Osteoblast (primary cell): ENCODE results near the gene ABLIM1. TPM values are rescaled to one million over a fixed set of nuclear protein-coding genes. Genes with fewer than 3 reads are reported as not detected.

Source experiments
- DNase-seq: peaks from one replicate; pipeline ENCODE4 v3.0.0; 2011; ENCODE audit warnings: low spot score, mixed read lengths; ENCODE audit not compliant: insufficient read length; ENCODE audit errors: missing footprints
- H2AFZ ChIP-seq: 2 replicates; pipeline ENCODE4 v1.6.0; 2011; ENCODE audit warnings: mild to moderate bottlenecking, low read length
- H3K27ac ChIP-seq: 2 replicates; pipeline ENCODE4 v1.5.1; 2011; ENCODE audit warnings: mild to moderate bottlenecking, low read depth, low read length, moderate library complexity
- H3K27me3 ChIP-seq: 2 replicates; pipeline ENCODE4 v1.6.0; 2012; ENCODE audit warnings: mild to moderate bottlenecking, control low read depth, inconsistent platforms, low read length, moderate library complexity; ENCODE audit not compliant: insufficient read depth
- H3K36me3 ChIP-seq: 2 replicates; pipeline ENCODE4 v1.5.1; 2011; ENCODE audit warnings: mild to moderate bottlenecking, low read length, control low read depth, moderate library complexity; ENCODE audit not compliant: insufficient read depth
- H3K4me1 ChIP-seq: 2 replicates; pipeline ENCODE4 v1.5.1; 2011; ENCODE audit warnings: mild to moderate bottlenecking, low read length, control low read depth, moderate library complexity; ENCODE audit not compliant: insufficient read depth
- H3K4me2 ChIP-seq: 2 replicates; pipeline ENCODE4 v1.6.0; 2011; ENCODE audit warnings: mild to moderate bottlenecking, low read length; ENCODE audit not compliant: insufficient read depth
- H3K4me3 ChIP-seq: fragments of 200-600 bp; sonication (generic); 3 replicates; pipeline ENCODE4 v1.5.1; 2012; ENCODE audit warnings: mild to moderate bottlenecking, low read length, inconsistent platforms; ENCODE audit not compliant: insufficient read depth
- H3K79me2 ChIP-seq: 2 replicates; pipeline ENCODE4 v1.6.0; 2012; ENCODE audit warnings: mild to moderate bottlenecking, low read length, control low read depth, inconsistent platforms; ENCODE audit not compliant: insufficient read depth
- H3K9me3 ChIP-seq: 2 replicates; pipeline ENCODE4 v1.5.1; 2011; ENCODE audit warnings: low read depth, low read length, control low read depth
- H4K20me1 ChIP-seq: 2 replicates; pipeline ENCODE4 v1.6.0; 2012; ENCODE audit warnings: mild to moderate bottlenecking, low read length, control low read depth; ENCODE audit not compliant: insufficient read depth
- total RNA-seq: library from RNA; depleted of rRNA; stranded (reverse); fragments of >200 nt; gene quantifications from 2 replicates; pipeline ENCODE4 v1.2.3, GENCODE V29; 2012
- TF ChIP-seq, protein P1 (sequence below): IDR thresholded peaks from 2 replicates; pipeline ENCODE4 v1.5.1; 2011; ENCODE audit warnings: mild to moderate bottlenecking, low read depth, low read length, moderate library complexity; ENCODE audit errors: extremely low read depth

ABLIM1 gene
- total RNA-seq, 1 donor: 11.2 TPM

DNA sequence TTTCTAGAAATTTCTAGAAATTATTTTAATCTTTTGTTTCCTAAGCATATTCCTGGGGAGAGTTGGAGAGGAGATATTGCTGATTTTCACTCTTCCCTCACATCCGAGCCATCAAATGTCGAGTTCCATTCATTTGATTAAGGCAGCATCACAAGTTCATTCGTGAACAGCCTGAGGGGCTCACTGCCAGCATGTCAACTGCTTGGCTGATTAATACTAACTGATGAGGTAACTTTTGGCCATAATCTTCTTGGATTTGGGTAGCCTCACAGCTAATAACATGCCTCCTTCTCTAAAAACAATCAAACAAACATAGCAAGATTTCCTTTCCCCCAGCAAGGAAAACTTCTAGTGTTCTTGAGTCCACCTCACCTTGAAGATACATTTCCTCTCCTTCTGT lies 166.7 kb downstream of the ABLIM1 start:
- Histone ChIP-seq H3K4me2 (no peak overlapping the region), H2AFZ (no peak overlapping the region), H3K27me3 (no peaks in the 10 kb centered on the region), H3K27ac (no peak overlapping the region), H3K36me3 (no peaks in the 10 kb centered on the region), H3K4me1 (no peaks in the 10 kb centered on the region), H4K20me1 (no peaks in the 10 kb centered on the region), H3K79me2 (no peaks in the 10 kb centered on the region), H3K4me3 (no peak overlapping the region), H3K9me3 (no peaks in the 10 kb centered on the region)
- TF ChIP-seq, protein P1, sequence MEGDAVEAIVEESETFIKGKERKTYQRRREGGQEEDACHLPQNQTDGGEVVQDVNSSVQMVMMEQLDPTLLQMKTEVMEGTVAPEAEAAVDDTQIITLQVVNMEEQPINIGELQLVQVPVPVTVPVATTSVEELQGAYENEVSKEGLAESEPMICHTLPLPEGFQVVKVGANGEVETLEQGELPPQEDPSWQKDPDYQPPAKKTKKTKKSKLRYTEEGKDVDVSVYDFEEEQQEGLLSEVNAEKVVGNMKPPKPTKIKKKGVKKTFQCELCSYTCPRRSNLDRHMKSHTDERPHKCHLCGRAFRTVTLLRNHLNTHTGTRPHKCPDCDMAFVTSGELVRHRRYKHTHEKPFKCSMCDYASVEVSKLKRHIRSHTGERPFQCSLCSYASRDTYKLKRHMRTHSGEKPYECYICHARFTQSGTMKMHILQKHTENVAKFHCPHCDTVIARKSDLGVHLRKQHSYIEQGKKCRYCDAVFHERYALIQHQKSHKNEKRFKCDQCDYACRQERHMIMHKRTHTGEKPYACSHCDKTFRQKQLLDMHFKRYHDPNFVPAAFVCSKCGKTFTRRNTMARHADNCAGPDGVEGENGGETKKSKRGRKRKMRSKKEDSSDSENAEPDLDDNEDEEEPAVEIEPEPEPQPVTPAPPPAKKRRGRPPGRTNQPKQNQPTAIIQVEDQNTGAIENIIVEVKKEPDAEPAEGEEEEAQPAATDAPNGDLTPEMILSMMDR: no peak
- DNase-seq: no peak

DNA sequence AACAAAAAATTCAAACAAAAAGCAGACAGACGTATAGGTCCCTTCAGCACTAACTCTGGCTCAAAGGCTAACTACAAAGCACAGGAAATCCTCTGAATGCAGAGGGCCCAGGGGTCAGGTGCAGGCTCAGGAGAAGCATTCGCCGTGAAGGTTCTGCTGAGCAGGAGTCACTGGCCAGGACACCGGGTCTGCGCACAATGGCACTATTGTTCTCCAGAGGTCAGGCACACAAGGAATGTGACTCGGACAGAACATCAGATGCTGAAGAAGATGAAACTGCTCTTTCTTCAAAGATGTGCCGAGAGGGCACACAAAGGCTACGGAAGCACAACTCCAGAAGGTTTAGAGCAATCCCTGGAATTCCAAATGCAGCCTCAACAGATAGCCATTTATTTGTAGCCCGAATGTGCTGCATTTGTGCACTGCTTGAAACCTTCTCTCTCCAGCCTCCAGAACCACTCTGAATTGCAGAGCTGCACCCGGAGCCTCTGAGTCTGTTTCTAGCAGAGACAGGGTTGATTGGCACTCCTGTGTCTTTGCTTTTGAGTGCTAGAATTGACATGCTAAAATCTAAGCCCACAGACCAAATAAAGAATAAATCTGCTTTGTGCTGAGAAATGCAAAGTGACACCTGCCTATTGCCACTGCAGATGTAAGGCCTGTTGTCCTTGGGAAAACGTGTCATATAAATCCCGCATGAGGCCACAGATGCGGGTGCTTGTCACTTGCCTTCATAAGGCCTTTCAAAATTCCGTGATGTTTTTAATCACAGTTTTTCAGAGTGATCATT lies 168.4 kb downstream of the ABLIM1 start:
- H3K4me1 ChIP-seq: no peaks in the 10 kb centered on the region
- H3K27me3 ChIP-seq: no peaks in the 10 kb centered on the region
- H3K79me2 ChIP-seq: no peaks in the 10 kb centered on the region
- TF ChIP-seq, protein P1: no peak
- DNase-seq: no peak
- no peaks in the 10 kb centered on the region for H3K9me3 ChIP-seq
- no peak overlapping the region for H3K4me2 ChIP-seq
- no peak overlapping the region for H2AFZ ChIP-seq
- H3K27ac ChIP-seq: no peak overlapping the region
- no peaks in the 10 kb centered on the region for H3K36me3 ChIP-seq
- no peak overlapping the region for H3K4me3 ChIP-seq
- no peaks in the 10 kb centered on the region for H4K20me1 ChIP-seq

DNA sequence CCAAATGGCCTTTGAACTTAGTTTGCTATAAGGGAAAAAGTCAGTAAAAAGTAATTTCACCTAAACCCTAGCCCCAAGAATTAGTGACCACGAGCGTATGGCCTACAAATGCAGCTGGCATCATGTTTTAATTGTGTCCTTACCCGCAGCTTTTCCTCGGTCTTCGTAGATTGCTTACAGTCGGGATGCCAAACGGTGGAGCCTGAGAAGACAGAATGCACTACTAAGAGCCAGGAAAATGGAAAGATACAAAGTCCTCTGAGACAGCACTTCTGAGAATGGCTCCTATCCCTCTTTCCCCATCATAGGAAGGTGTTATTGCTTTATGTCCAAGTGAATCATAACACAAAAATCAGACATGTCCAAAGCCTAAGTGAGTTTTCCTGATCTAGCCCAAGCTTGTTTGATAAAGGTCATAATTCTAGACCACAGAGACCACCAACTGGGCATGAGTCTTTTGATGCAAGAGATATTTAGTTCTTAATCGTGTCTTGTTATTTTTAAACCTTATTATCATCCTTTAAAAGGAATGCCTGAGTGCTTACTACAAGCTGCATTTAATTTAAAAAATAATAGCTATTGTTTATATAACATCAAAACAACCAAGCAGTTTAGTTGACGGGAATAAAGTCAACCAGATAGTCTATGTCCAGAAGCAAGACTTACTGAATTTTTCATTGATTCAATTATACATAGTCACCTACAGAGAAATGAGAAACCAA lies 170.1 kb downstream of the ABLIM1 start:
- no peaks in the 10 kb centered on the region for H3K9me3 ChIP-seq
- no peaks in the 10 kb centered on the region for H3K79me2 ChIP-seq
- H3K4me3 ChIP-seq: no peak overlapping the region
- no peak overlapping the region for H3K4me2 ChIP-seq
- H3K27ac ChIP-seq: no peak overlapping the region
- no peaks in the 10 kb centered on the region for H3K4me1 ChIP-seq
- H4K20me1 ChIP-seq: no peaks in the 10 kb centered on the region
- H3K27me3 ChIP-seq: no peaks in the 10 kb centered on the region
- H2AFZ ChIP-seq: no peak overlapping the region
- DNase-seq: no peak
- TF ChIP-seq, protein P1: no peak
- no peaks in the 10 kb centered on the region for H3K36me3 ChIP-seq
